ENCODE results near the gene SLC41A2. TPM values are rescaled to one million over a fixed set of nuclear protein-coding genes. Genes with fewer than 3 reads are reported as not detected.
A peak's percentile ranks its signal among the peaks of the same experiment; 100 is the strongest.

SLC41A2 gene, protein sequence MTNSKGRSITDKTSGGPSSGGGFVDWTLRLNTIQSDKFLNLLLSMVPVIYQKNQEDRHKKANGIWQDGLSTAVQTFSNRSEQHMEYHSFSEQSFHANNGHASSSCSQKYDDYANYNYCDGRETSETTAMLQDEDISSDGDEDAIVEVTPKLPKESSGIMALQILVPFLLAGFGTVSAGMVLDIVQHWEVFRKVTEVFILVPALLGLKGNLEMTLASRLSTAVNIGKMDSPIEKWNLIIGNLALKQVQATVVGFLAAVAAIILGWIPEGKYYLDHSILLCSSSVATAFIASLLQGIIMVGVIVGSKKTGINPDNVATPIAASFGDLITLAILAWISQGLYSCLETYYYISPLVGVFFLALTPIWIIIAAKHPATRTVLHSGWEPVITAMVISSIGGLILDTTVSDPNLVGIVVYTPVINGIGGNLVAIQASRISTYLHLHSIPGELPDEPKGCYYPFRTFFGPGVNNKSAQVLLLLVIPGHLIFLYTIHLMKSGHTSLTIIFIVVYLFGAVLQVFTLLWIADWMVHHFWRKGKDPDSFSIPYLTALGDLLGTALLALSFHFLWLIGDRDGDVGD
- total RNA-seq (2021) (2.8 to 3.8 TPM (median 3.8 TPM) in 3 replicates), Bru-seq, nascent RNA (percentile 38 among the genes with signal in this experiment)
- long read RNA-seq, experiment 1, partial matches to known transcripts: 0 of 2 reads
- long read RNA-seq, experiment 1, other reads (novel, unspliced or antisense): 2 of 2 reads
- long read RNA-seq, experiment 2: 0 reads
- long read RNA-seq, experiment 3: 0 reads

DNA sequence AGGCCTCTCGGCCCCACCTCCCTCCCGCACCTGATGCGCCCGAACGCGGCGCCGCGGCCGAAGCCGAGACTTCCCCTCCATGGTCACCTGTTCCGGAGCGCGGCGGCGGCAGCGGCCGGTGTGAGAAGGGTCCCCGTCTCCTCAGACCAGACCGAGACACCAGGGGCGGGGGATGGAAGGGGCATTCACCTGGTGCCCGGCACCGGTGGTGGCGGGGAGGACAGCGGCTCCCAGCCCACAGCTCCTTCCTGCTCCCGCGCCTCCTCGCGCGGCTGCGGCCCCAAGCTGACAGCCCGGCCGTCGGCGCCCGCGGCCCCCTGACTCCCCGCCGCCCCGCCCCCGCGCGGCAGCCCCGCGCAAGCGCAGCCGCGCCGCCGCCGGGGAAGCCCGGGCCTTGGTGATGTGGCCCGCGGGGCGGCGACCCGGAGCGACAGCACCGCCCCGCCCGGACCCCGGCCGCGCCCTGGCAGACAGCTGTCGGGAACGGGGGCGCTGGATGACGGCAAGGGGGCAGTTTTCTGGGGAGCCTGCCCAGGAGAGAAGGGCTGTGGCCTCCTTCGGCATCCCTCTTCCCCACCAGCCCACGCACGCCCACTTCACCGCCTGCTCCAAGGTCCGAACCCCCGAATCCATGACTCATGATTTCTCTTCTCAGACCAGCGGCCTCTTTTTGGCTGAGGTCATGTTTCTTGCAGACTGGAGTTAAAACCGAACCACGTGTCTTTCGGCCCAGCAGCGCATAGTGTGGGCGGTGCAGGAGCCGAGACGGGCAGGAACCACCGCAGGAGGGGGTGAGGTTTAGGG, at the start of gene SLC41A2:
Gene SLC41A2 (minus strand): TSS at position 290 of the 804 bp plus-strand sequence. CDS start 29,763 bp downstream, outside the sequence.
- H3K27ac Mint-ChIP-seq: peak within 1 kb of the TSS; percentile 41; the same call in 1 of the 2 replicates
- peaks cover 43% of the 10 kb centered on the region for H3K27me3 Mint-ChIP-seq (ENCODE audit: low read depth)
- TF ChIP-seq, protein P1, sequence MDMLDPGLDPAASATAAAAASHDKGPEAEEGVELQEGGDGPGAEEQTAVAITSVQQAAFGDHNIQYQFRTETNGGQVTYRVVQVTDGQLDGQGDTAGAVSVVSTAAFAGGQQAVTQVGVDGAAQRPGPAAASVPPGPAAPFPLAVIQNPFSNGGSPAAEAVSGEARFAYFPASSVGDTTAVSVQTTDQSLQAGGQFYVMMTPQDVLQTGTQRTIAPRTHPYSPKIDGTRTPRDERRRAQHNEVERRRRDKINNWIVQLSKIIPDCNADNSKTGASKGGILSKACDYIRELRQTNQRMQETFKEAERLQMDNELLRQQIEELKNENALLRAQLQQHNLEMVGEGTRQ (CRISPR knock-in tag; IDR thresholded peaks at IDR 0.05): peak; percentile 61
- TF ChIP-seq, protein P2, sequence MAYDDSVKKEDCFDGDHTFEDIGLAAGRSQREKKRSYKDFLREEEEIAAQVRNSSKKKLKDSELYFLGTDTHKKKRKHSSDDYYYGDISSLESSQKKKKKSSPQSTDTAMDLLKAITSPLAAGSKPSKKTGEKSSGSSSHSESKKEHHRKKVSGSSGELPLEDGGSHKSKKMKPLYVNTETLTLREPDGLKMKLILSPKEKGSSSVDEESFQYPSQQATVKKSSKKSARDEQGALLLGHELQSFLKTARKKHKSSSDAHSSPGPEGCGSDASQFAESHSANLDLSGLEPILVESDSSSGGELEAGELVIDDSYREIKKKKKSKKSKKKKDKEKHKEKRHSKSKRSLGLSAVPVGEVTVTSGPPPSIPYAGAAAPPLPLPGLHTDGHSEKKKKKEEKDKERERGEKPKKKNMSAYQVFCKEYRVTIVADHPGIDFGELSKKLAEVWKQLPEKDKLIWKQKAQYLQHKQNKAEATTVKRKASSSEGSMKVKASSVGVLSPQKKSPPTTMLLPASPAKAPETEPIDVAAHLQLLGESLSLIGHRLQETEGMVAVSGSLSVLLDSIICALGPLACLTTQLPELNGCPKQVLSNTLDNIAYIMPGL (CRISPR knock-in tag; IDR thresholded peaks at IDR 0.05): 0 out of 2 replicates have a peak, but pooled peaks have one; percentile 22
- TF ChIP-seq TEAD4 (CRISPR knock-in tag; IDR thresholded peaks at IDR 0.05) (no peak), JAZF1 (CRISPR knock-in tag; IDR thresholded peaks at IDR 0.05) (no peak), SMAD3 (CRISPR knock-in tag; IDR thresholded peaks at IDR 0.05; ENCODE audit: borderline replicate concordance) (peak; percentile 62; the same call in 1 of the 2 replicates), SP1 (CRISPR knock-in tag; conservative IDR thresholded peaks at IDR 0.05) (peak; percentile 56; the same call in 1 of the 2 replicates), ZNF317 (CRISPR knock-in tag; IDR thresholded peaks at IDR 0.05; ENCODE audit: borderline replicate concordance, low read depth) (no peak), NFE2L1 (CRISPR knock-in tag; IDR thresholded peaks at IDR 0.05) (peak; percentile 27; the same call in 1 of the 2 replicates), GABPB1 (CRISPR knock-in tag; IDR thresholded peaks at IDR 0.05) (peak; percentile 13; the same call in 1 of the 2 replicates)
- TF ChIP-seq, protein P3, sequence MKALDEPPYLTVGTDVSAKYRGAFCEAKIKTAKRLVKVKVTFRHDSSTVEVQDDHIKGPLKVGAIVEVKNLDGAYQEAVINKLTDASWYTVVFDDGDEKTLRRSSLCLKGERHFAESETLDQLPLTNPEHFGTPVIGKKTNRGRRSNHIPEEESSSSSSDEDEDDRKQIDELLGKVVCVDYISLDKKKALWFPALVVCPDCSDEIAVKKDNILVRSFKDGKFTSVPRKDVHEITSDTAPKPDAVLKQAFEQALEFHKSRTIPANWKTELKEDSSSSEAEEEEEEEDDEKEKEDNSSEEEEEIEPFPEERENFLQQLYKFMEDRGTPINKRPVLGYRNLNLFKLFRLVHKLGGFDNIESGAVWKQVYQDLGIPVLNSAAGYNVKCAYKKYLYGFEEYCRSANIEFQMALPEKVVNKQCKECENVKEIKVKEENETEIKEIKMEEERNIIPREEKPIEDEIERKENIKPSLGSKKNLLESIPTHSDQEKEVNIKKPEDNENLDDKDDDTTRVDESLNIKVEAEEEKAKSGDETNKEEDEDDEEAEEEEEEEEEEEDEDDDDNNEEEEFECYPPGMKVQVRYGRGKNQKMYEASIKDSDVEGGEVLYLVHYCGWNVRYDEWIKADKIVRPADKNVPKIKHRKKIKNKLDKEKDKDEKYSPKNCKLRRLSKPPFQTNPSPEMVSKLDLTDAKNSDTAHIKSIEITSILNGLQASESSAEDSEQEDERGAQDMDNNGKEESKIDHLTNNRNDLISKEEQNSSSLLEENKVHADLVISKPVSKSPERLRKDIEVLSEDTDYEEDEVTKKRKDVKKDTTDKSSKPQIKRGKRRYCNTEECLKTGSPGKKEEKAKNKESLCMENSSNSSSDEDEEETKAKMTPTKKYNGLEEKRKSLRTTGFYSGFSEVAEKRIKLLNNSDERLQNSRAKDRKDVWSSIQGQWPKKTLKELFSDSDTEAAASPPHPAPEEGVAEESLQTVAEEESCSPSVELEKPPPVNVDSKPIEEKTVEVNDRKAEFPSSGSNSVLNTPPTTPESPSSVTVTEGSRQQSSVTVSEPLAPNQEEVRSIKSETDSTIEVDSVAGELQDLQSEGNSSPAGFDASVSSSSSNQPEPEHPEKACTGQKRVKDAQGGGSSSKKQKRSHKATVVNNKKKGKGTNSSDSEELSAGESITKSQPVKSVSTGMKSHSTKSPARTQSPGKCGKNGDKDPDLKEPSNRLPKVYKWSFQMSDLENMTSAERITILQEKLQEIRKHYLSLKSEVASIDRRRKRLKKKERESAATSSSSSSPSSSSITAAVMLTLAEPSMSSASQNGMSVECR (CRISPR knock-in tag; IDR thresholded peaks at IDR 0.05; ENCODE audit: borderline replicate concordance): peak; percentile 50; the same call in 1 of the 2 replicates
- TF ChIP-seq, protein P4, sequence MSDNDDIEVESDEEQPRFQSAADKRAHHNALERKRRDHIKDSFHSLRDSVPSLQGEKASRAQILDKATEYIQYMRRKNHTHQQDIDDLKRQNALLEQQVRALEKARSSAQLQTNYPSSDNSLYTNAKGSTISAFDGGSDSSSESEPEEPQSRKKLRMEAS (CRISPR knock-in tag; IDR thresholded peaks at IDR 0.05): peak; percentile 78
- TF ChIP-seq, protein P5, sequence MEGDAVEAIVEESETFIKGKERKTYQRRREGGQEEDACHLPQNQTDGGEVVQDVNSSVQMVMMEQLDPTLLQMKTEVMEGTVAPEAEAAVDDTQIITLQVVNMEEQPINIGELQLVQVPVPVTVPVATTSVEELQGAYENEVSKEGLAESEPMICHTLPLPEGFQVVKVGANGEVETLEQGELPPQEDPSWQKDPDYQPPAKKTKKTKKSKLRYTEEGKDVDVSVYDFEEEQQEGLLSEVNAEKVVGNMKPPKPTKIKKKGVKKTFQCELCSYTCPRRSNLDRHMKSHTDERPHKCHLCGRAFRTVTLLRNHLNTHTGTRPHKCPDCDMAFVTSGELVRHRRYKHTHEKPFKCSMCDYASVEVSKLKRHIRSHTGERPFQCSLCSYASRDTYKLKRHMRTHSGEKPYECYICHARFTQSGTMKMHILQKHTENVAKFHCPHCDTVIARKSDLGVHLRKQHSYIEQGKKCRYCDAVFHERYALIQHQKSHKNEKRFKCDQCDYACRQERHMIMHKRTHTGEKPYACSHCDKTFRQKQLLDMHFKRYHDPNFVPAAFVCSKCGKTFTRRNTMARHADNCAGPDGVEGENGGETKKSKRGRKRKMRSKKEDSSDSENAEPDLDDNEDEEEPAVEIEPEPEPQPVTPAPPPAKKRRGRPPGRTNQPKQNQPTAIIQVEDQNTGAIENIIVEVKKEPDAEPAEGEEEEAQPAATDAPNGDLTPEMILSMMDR (IDR thresholded peaks at IDR 0.05): no peak; the same call in 1 of the 2 replicates
- TF ChIP-seq, protein P6, sequence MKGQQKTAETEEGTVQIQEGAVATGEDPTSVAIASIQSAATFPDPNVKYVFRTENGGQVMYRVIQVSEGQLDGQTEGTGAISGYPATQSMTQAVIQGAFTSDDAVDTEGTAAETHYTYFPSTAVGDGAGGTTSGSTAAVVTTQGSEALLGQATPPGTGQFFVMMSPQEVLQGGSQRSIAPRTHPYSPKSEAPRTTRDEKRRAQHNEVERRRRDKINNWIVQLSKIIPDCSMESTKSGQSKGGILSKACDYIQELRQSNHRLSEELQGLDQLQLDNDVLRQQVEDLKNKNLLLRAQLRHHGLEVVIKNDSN (CRISPR knock-in tag; IDR thresholded peaks at IDR 0.05): peak; percentile 46; the same call in 1 of the 2 replicates
- POLR2A ChIA-PET: no interaction called here
- no peaks in the 10 kb centered on the region for H3K9me3 Mint-ChIP-seq
- CTCF ChIA-PET: interaction anchor here (0.7 to 2.8 kb wide), 8 partner anchors 81 to 708 kb away, joined by 3 to 12 read pairs (median 4); partner anchors contain the start of gene ALDH1L2
- H3K4me3 Mint-ChIP-seq: peak within 1 kb of the TSS; percentile 82
- no peaks in the 10 kb centered on the region for H3K36me3 Mint-ChIP-seq
- DNase-seq (ENCODE audit: low spot score): peak; percentile 73
- H3K4me1 Mint-ChIP-seq: peaks cover 24% of the 10 kb centered on the region
- peak; percentile 80 for ATAC-seq
